Testis (tissue), 2 donors: ENCODE measurements around the gene TMEM213.

Experiments used
- POLR2A ChIP-seq: fragments of 450-650 bp; IDR thresholded peaks from one replicate; pipeline ENCODE4 v1.6.1; 2017; ENCODE audit warnings: antibody characterized with exemption, mild to moderate bottlenecking, moderate library complexity
- TF ChIP-seq, protein P1 (sequence below), 3 experiments: fragments of 450-650 bp in 2 of 3; fragments of 200-600 bp in 1 of 3; sonication (generic) in 1 of 3; IDR thresholded peaks; one replicate each; pipeline ENCODE4 v1.5.1; 2016 to 2019; ENCODE audit warnings: antibody characterized with exemption in 3 of 3, mild to moderate bottlenecking in 2 of 3, moderate library complexity in 1 of 3

DNA sequence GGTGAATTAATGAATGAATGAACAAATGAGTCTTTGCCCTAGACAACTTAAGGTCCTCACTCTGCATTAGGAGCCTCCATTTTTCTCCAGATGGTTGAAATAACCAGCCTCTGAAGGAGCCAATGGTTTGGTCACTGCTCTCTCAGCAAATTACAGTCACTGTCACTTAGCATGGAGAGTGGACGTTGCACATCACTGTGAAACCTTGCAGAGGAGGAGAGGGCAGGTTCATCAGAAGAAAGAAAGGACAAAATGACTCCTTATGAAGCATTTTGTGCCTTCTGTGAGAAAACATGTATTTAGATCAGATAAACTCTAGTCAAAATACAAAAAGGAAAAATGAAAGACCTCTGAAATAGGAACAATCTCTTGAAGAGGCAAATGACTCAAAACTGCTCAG lies 6.8 kb downstream of the TMEM213 start:
- TF ChIP-seq, protein P1, sequence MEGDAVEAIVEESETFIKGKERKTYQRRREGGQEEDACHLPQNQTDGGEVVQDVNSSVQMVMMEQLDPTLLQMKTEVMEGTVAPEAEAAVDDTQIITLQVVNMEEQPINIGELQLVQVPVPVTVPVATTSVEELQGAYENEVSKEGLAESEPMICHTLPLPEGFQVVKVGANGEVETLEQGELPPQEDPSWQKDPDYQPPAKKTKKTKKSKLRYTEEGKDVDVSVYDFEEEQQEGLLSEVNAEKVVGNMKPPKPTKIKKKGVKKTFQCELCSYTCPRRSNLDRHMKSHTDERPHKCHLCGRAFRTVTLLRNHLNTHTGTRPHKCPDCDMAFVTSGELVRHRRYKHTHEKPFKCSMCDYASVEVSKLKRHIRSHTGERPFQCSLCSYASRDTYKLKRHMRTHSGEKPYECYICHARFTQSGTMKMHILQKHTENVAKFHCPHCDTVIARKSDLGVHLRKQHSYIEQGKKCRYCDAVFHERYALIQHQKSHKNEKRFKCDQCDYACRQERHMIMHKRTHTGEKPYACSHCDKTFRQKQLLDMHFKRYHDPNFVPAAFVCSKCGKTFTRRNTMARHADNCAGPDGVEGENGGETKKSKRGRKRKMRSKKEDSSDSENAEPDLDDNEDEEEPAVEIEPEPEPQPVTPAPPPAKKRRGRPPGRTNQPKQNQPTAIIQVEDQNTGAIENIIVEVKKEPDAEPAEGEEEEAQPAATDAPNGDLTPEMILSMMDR (IDR thresholded peaks at IDR 0.05), result no peak
- TF ChIP-seq POLR2A, result no peak
